ENCODE results near the gene LARP4B. TPM values are rescaled to one million over a fixed set of nuclear protein-coding genes. Genes with fewer than 3 reads are reported as not detected.

Gene LARP4B
- total RNA-seq, 2 experiments from 2014 or later: 98.1 to 99.8 TPM

- DNase-seq: peak; percentile 6
- Mint-ChIP-seq H3K36me3 (peaks cover 10% of the 10 kb centered on the region), H3K9me3 (peaks cover 10% of the 10 kb centered on the region), H3K4me1 (no peaks in the 10 kb centered on the region), H3K4me3 (no peak overlapping the region), H3K27me3 (no peaks in the 10 kb centered on the region), H3K27ac (no peak overlapping the region)
- ATAC-seq (ENCODE audit: low read depth): no peak
- POLR2A ChIA-PET: no interaction called here
Measured at GRCh38 chr10:791639-792038, 139.9 kb downstream of the LARP4B start.

DNA sequence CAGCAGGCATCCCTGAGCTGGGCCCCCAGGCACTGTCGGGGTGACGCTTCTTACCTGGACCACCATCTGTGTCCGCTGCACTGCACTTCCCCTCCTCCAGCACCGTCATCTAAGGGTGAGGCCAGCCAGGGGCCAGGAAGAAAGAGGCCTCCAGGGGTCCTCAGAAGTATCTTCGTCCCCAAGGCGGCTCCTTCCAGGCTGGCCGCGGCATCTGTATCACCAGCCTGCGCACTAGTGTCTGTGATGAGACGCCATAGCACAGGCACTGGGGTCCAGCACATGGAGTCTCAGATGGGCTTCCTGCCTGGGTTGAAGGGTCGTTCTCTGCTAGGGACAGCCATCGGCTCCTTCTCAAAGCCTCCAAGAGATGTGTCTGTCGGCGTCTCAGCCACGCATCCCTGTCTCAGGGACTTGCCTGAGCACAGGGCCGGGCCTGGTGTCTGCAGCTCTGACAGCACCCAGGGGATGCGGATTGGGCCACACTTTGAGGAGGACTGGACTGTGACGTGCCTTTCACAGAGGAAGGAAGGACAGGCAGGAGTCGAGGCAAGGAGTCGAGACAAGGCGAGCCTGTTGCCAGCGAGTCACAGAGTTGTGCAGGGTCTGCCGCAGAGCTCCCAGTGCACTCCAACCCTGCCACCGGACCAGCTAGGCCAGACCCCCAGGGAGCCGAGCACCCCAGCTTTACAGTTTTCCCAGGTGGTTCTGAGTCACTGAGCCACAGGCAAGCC, 140.5 kb downstream of the LARP4B start:
- no peak for ATAC-seq (ENCODE audit: low read depth)
- H3K36me3 Mint-ChIP-seq: peaks cover 4% of the 10 kb centered on the region
- H3K27ac Mint-ChIP-seq: no peak overlapping the region
- POLR2A ChIA-PET: no interaction called here
- H3K4me3 Mint-ChIP-seq: no peak overlapping the region
- peaks cover under 1% of the 10 kb centered on the region for H3K27me3 Mint-ChIP-seq
- no peak for DNase-seq
- no peaks in the 10 kb centered on the region for H3K4me1 Mint-ChIP-seq
- H3K9me3 Mint-ChIP-seq: peaks cover 4% of the 10 kb centered on the region

GRCh38 chr10:789831-790701, 141.4 kb downstream of the LARP4B start:
- H3K27me3 Mint-ChIP-seq: peaks cover 3% of the 10 kb centered on the region
- H3K4me3 Mint-ChIP-seq: no peak overlapping the region
- no peaks in the 10 kb centered on the region for H3K4me1 Mint-ChIP-seq
- H3K9me3 Mint-ChIP-seq: no peaks in the 10 kb centered on the region
- H3K36me3 Mint-ChIP-seq: no peaks in the 10 kb centered on the region
- no peak for DNase-seq
- H3K27ac Mint-ChIP-seq: no peak overlapping the region
- POLR2A ChIA-PET: no interaction called here
- no peak for ATAC-seq (ENCODE audit: low read depth)

GRCh38 chr10:788796-789748, 142.4 kb downstream of the LARP4B start:
- H3K27ac Mint-ChIP-seq: no peak overlapping the region
- peak overlapping the region; percentile 59 for H3K4me3 Mint-ChIP-seq
- no peaks in the 10 kb centered on the region for H3K36me3 Mint-ChIP-seq
- no peak for DNase-seq
- POLR2A ChIA-PET: no interaction called here
- ATAC-seq (ENCODE audit: low read depth): peak; percentile 46
- H3K27me3 Mint-ChIP-seq: peaks cover 3% of the 10 kb centered on the region
- no peaks in the 10 kb centered on the region for H3K4me1 Mint-ChIP-seq
- H3K9me3 Mint-ChIP-seq: no peaks in the 10 kb centered on the region

DNA sequence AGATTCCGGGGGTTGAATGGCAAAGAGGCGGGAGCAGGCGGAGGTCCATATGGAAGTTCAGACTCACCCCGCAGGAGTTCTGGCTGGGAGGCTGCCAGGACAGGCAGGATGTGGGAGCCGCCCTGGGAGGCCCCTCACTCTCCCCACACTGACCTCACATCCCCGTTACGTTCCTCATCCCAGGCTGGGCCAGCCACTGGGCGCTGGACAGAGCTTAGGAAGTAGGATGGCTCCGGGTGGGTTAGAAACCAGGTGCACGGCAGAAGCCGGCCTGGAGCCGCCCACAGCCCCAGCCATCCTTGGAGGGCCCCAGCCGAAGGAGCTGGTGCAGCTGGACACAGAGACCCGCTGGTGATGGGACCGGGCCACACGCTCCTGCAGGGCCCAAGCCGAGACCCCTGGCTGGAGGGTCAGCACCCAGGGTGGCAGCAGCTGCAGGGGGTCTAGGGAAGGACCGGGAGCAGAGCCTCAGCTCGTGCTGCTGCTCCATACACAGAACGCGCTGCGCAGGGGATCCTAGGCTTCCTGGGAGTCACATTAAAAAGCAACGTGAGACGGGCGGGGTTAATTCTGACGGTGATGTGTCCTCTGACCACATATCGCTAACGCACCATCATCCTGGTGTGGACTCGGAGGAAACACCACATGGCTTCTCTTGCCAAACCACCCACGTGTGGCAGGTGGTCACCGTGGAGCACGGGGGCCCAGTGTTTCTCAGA, 143.4 kb downstream of the LARP4B start:
- H3K9me3 Mint-ChIP-seq: no peaks in the 10 kb centered on the region
- peaks cover 3% of the 10 kb centered on the region for H3K27me3 Mint-ChIP-seq
- H3K4me3 Mint-ChIP-seq: no peak overlapping the region
- ATAC-seq (ENCODE audit: low read depth) (no peak), DNase-seq (no peak)
- H3K4me1 Mint-ChIP-seq: no peaks in the 10 kb centered on the region
- no peak overlapping the region for H3K27ac Mint-ChIP-seq
- POLR2A ChIA-PET: no interaction called here
- H3K36me3 Mint-ChIP-seq: no peaks in the 10 kb centered on the region

- DNase-seq (no peak), ATAC-seq (ENCODE audit: low read depth) (no peak)
- no peaks in the 10 kb centered on the region for H3K36me3 Mint-ChIP-seq
- no peak overlapping the region for H3K4me3 Mint-ChIP-seq
- H3K27me3 Mint-ChIP-seq: peaks cover 6% of the 10 kb centered on the region
- POLR2A ChIA-PET: no interaction called here
- no peaks in the 10 kb centered on the region for H3K4me1 Mint-ChIP-seq
- no peak overlapping the region for H3K27ac Mint-ChIP-seq
- no peaks in the 10 kb centered on the region for H3K9me3 Mint-ChIP-seq
Measured at GRCh38 chr10:786633-787474, 144.7 kb downstream of the LARP4B start.

DNA sequence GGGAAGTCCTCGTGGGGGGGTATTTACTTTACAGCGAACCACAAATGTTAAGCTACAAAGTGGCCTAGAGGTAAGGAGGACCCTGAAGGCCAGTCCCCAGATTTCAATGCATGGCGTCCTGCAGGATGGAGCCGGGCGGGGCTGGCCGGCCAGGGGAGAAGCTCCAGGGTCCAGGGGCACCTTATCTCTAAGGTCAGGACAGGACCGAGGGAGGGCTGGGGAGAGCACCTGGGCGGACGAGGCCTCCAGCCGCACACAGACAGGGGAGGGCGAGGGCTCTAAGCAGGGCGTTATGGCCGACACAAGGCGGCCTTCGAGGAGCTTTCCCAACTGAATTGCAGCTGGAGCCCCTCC, 145.7 kb downstream of the LARP4B start:
- no peak overlapping the region for H3K4me3 Mint-ChIP-seq
- H3K4me1 Mint-ChIP-seq: no peaks in the 10 kb centered on the region
- no peaks in the 10 kb centered on the region for H3K36me3 Mint-ChIP-seq
- H3K9me3 Mint-ChIP-seq: no peaks in the 10 kb centered on the region
- POLR2A ChIA-PET: no interaction called here
- H3K27me3 Mint-ChIP-seq: peaks cover 6% of the 10 kb centered on the region
- DNase-seq (no peak), ATAC-seq (ENCODE audit: low read depth) (no peak)
- no peak overlapping the region for H3K27ac Mint-ChIP-seq

- no peak for DNase-seq
- Mint-ChIP-seq H3K27ac (no peak overlapping the region), H3K4me3 (no peak overlapping the region), H3K36me3 (no peaks in the 10 kb centered on the region), H3K4me1 (no peaks in the 10 kb centered on the region), H3K27me3 (peaks cover 6% of the 10 kb centered on the region), H3K9me3 (no peaks in the 10 kb centered on the region)
- POLR2A ChIA-PET: no interaction called here
- no peak for ATAC-seq (ENCODE audit: low read depth)
Measured at GRCh38 chr10:785089-785860, 146.2 kb downstream of the LARP4B start.

DNA sequence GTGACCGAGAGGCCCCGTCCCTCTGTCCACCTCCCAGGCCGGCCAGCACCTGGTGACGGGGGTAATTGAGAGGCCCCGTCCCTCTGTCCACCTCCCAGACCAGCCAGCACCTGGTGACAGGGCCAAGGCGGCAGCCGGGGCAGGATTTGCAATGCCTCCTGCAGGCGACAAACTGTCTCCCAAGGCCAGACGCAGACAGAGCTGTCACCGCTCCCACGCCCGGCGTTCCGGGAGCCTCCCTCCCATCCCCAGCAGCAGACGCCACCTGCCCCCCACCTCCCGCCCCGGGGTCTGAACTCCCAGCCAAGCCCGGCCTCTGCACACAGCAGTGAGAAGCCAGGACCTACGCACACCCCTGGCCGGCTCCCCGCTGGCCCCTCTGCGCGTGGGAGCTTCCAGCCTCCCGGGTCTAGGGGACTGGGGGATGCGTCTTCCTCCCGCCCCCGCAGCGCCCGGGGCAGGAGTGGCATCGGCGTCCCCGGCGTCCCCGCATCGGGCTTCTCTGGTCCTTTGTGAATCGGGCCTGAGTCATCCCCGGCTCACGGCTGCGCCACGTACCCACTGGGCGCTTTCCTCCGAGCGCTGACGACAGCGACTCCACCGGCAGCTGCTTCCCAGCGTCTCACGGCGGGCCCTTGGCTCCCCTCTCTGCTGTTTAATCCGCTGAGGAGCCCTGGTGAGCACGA, 147.0 kb downstream of the LARP4B start:
- H3K9me3 Mint-ChIP-seq: no peaks in the 10 kb centered on the region
- POLR2A ChIA-PET: no interaction called here
- no peaks in the 10 kb centered on the region for H3K4me1 Mint-ChIP-seq
- ATAC-seq (ENCODE audit: low read depth) (peak; percentile 77), DNase-seq (no peak)
- H3K4me3 Mint-ChIP-seq: no peak overlapping the region
- H3K27ac Mint-ChIP-seq: no peak overlapping the region
- no peaks in the 10 kb centered on the region for H3K36me3 Mint-ChIP-seq
- peaks cover 6% of the 10 kb centered on the region for H3K27me3 Mint-ChIP-seq

GRCh38 chr10:782751-783648, 148.5 kb downstream of the LARP4B start:
- Mint-ChIP-seq H3K27me3 (peaks cover 6% of the 10 kb centered on the region), H3K4me1 (no peaks in the 10 kb centered on the region), H3K9me3 (no peaks in the 10 kb centered on the region), H3K36me3 (no peaks in the 10 kb centered on the region), H3K27ac (no peak overlapping the region), H3K4me3 (no peak overlapping the region)
- POLR2A ChIA-PET: no interaction called here
- no peak for ATAC-seq (ENCODE audit: low read depth)
- no peak for DNase-seq

All from activated naive CD8-positive, alpha-beta T cell treated with anti-CD3 and anti-CD28 coated beads, Interleukin-2, amount 10 ng/mL, durations not matched to agents 7 days and 5 days (primary cell).